Keratinocyte (primary cell): ENCODE data around the gene PAN3. TPM values are rescaled to one million over a fixed set of nuclear protein-coding genes. Genes with fewer than 3 reads are reported as not detected.

Experiments
- DNase-seq: peaks from one replicate; pipeline ENCODE4 v3.0.0-alpha.2; 2011; ENCODE audit warnings: low read depth, missing footprints, low spot score
- FAIRE-seq: peaks from 2 replicates; lab custom pipeline; 2011; peaks lifted over from hg19 to GRCh38; lab: Jason Lieb, UNC
- H2AFZ ChIP-seq: 2 replicates; pipeline ENCODE4 v1.6.0; 2012; ENCODE audit warnings: low read length, control low read depth, inconsistent platforms; ENCODE audit not compliant: control insufficient read depth
- H3K27ac ChIP-seq: 2 replicates; pipeline ENCODE4 v1.5.1; 2011; ENCODE audit warnings: low read length; ENCODE audit not compliant: control insufficient read depth, insufficient read depth
- H3K27me3 ChIP-seq: 3 replicates; pipeline ENCODE4 v1.6.0; 2011; ENCODE audit warnings: low read length; ENCODE audit not compliant: control insufficient read depth, insufficient read depth; ENCODE audit errors: extremely low read depth
- H3K36me3 ChIP-seq, 2 experiments: 2 replicates in 1 of 2; 3 replicates in 1 of 2; pipeline ENCODE4 v1.5.1; 2011; ENCODE audit warnings: low read length in 2 of 2, mild to moderate bottlenecking in 1 of 2; ENCODE audit not compliant: control insufficient read depth in 2 of 2, insufficient read depth in 2 of 2; ENCODE audit errors: extremely low read depth in 1 of 2
- H3K4me1 ChIP-seq: 3 replicates; pipeline ENCODE4 v1.5.1; 2011; ENCODE audit warnings: low read length; ENCODE audit not compliant: control insufficient read depth, insufficient read depth; ENCODE audit errors: extremely low read depth
- H3K4me2 ChIP-seq: 3 replicates; pipeline ENCODE4 v1.6.0; 2011; ENCODE audit warnings: low read depth, low read length; ENCODE audit not compliant: control insufficient read depth, insufficient read depth; ENCODE audit errors: extremely low read depth
- H3K4me3 ChIP-seq, 3 experiments: fragments of 200-600 bp in 1 of 3; sonication (generic) in 1 of 3; 2 replicates in 2 of 3; 3 replicates in 1 of 3; pipeline ENCODE4 v1.5.1; 2011 to 2016; ENCODE audit warnings: low read length in 3 of 3, mild to moderate bottlenecking in 3 of 3, control low read depth in 2 of 3, inconsistent platforms in 1 of 3, low read depth in 1 of 3, mixed read lengths in 1 of 3, mixed run types in 1 of 3, moderate library complexity in 1 of 3; ENCODE audit not compliant: control insufficient read depth in 2 of 3, insufficient read depth in 2 of 3; ENCODE audit errors: extremely low read depth in 1 of 3
- H3K79me2 ChIP-seq: 2 replicates; pipeline ENCODE4 v1.6.0; 2012; ENCODE audit warnings: low read length; ENCODE audit not compliant: control insufficient read depth, insufficient read depth
- H3K9ac ChIP-seq: 3 replicates; pipeline ENCODE4 v1.6.0; 2011; ENCODE audit warnings: low read length; ENCODE audit not compliant: control insufficient read depth, insufficient read depth; ENCODE audit errors: extremely low read depth
- H3K9me1 ChIP-seq: 3 replicates; pipeline ENCODE4 v1.6.0; 2011; ENCODE audit warnings: low read length; ENCODE audit not compliant: control insufficient read depth, insufficient read depth; ENCODE audit errors: extremely low read depth
- H3K9me3 ChIP-seq: 2 replicates; pipeline ENCODE4 v1.5.1; 2012; ENCODE audit warnings: low read depth, low read length; ENCODE audit not compliant: control insufficient read depth
- H4K20me1 ChIP-seq: 3 replicates; pipeline ENCODE4 v1.6.0; 2011; ENCODE audit warnings: low read length; ENCODE audit not compliant: control insufficient read depth, insufficient read depth; ENCODE audit errors: extremely low read depth
- CTCF ChIP-seq, 3 experiments: IDR thresholded peaks in 1 of 3; conservative IDR thresholded peaks in 1 of 3; optimal IDR thresholded peaks in 1 of 3; 2 replicates in 2 of 3; 3 replicates in 1 of 3; pipeline versions ENCODE3 to v1.5.1; 2011; ENCODE audit warnings: low read length in 3 of 3, mild to moderate bottlenecking in 3 of 3, moderate library complexity in 2 of 3, control low read depth in 1 of 3, inconsistent platforms in 1 of 3; ENCODE audit not compliant: insufficient read depth in 2 of 3; ENCODE audit errors: extremely low read depth in 1 of 3
- EZH2 ChIP-seq: IDR thresholded peaks from one replicate; pipeline ENCODE4 v1.6.1; 2012; ENCODE audit warnings: inconsistent platforms, mild to moderate bottlenecking, low read length, moderate library complexity
- dilution Hi-C: fragments of 300-500 bp; cut with MboI; formaldehyde crosslinking; loops from one replicate; pipeline ENCODE4 v1.7.0; 2020; ENCODE audit warnings: low sequenced_read_pairs; ENCODE audit not compliant: extremely low pct_ligation_motif_present
- polyA plus RNA-seq, 5 experiments: library from polyadenylated mRNA; depleted of rRNA in 3 of 5; stranded (reverse) in 3 of 5; stranded (forward) in 1 of 5; unstranded in 1 of 5; fragments of >200 nt; gene quantifications; 1 replicate in 1 of 5; 2 replicates in 3 of 5; 3 replicates in 1 of 5; pipeline versions ENCODE4 v1.2.1 to v1.2.3, GENCODE V29; 2011 to 2012; ENCODE audit warnings: missing spikeins in 2 of 5, low read depth in 1 of 5, low replicate concordance in 1 of 5

The PAN3 gene
- polyA plus RNA-seq, 1 donor (not counting 4 experiments of a cell fraction or from before 2014, with no cell fraction given): 16.8 TPM

GRCh38 chr13:28229522-28230411 lies 91.4 kb downstream of the PAN3 start:
- H3K4me3 ChIP-seq: no peak overlapping the region
- H2AFZ ChIP-seq: no peak overlapping the region
- H3K27me3 ChIP-seq: no peaks in the 10 kb centered on the region
- DNase-seq: no peak
- no peaks in the 10 kb centered on the region for H4K20me1 ChIP-seq
- H3K9me3 ChIP-seq: no peaks in the 10 kb centered on the region
- no peak overlapping the region for H3K9ac ChIP-seq
- H3K27ac ChIP-seq: no peak overlapping the region
- H3K4me1 ChIP-seq: no peaks in the 10 kb centered on the region
- dilution Hi-C loops: no loop called here
- H3K36me3 ChIP-seq: peaks cover 0 to 2% of the 10 kb centered on the region in 2 experiments
- no peak for TF ChIP-seq EZH2
- TF ChIP-seq CTCF (optimal IDR thresholded peaks at IDR 0.05 in 1 of 3, IDR thresholded peaks at IDR 0.05 in 1 of 3, conservative IDR thresholded peaks at IDR 0.05 in 1 of 3; ENCODE audit: extremely low read depth in 1 of 3, insufficient read depth in 2 of 3, low read length in 3 of 3): no peak
- H3K79me2 ChIP-seq: no peaks in the 10 kb centered on the region
- H3K4me2 ChIP-seq: no peak overlapping the region
- H3K9me1 ChIP-seq: no peaks in the 10 kb centered on the region
- no peak for FAIRE-seq

GRCh38 chr13:28231642-28232041 lies 93.3 kb downstream of the PAN3 start:
- dilution Hi-C loops: no loop called here
- H3K9me1 ChIP-seq: no peaks in the 10 kb centered on the region
- no peaks in the 10 kb centered on the region for H3K79me2 ChIP-seq
- H3K4me3 ChIP-seq: no peak overlapping the region
- H2AFZ ChIP-seq: no peak overlapping the region
- peaks cover 0 to 2% of the 10 kb centered on the region in 2 experiments for H3K36me3 ChIP-seq
- no peaks in the 10 kb centered on the region for H4K20me1 ChIP-seq
- no peak overlapping the region for H3K4me2 ChIP-seq
- FAIRE-seq: no peak
- no peaks in the 10 kb centered on the region for H3K4me1 ChIP-seq
- H3K27ac ChIP-seq: no peak overlapping the region
- no peak overlapping the region for H3K9ac ChIP-seq
- DNase-seq: no peak
- H3K27me3 ChIP-seq: no peaks in the 10 kb centered on the region
- TF ChIP-seq EZH2 (no peak), CTCF (optimal IDR thresholded peaks at IDR 0.05 in 1 of 3, IDR thresholded peaks at IDR 0.05 in 1 of 3, conservative IDR thresholded peaks at IDR 0.05 in 1 of 3; ENCODE audit: extremely low read depth in 1 of 3, insufficient read depth in 2 of 3, low read length in 3 of 3) (no peak)
- H3K9me3 ChIP-seq: no peaks in the 10 kb centered on the region
